ENCODE results near the gene ATF7. TPM values are rescaled to one million over a fixed set of nuclear protein-coding genes. Genes with fewer than 3 reads are reported as not detected.
"Not testable (repeated sequence)": the region's sequence is repeated elsewhere in the genome, so short reads cannot be mapped to it uniquely, and the experiment has no call there.

The ATF7 gene
- total RNA-seq, 1 donor from 2014 or later = 26.6 TPM

- Histone ChIP-seq H3K4me3 (ENCODE audit: low read length in 3 of 3) (no peak overlapping the region), H3K27me3 (ENCODE audit: control insufficient read depth in 3 of 3, insufficient read depth in 3 of 3, low read length in 3 of 3) (no peaks in the 10 kb centered on the region), H3K9me3 (ENCODE audit: control insufficient read depth in 3 of 3, low read length in 3 of 3) (no peaks in the 10 kb centered on the region), H3K36me3 (ENCODE audit: control insufficient read depth in 3 of 3, insufficient read depth in 3 of 3, low read length in 3 of 3) (no peaks in the 10 kb centered on the region), H3K9ac (ENCODE audit: low read depth in 1 of 3, low read length in 3 of 3) (no peak overlapping the region), H3K4me1 (ENCODE audit: control insufficient read depth in 3 of 3, insufficient read depth in 3 of 3, low read length in 3 of 3) (no peaks in the 10 kb centered on the region), H3K27ac (ENCODE audit: low read depth, low read length) (no peak overlapping the region)
Observed at GRCh38 chr12:53636641-53637040, 10.5 kb upstream of the ATF7 start.

DNA sequence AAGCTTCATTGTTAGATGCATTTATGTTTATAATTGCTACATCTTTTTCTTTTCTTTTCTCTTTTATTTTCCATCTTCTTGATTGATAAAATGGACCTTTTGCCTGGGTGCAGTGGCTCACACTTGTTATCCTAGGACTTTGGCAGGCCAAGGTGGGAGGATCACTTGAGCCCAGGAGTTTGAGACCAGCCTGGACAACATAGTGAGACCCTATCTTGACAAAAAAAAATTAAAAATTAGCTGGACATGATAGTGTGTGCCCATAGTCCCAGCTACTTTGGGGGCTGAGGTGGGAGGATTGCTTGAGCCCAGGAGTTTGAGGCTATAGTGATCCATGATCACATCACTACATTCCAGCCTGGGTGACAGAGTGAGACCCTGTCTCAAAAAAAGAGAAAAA is 9.5 kb upstream of the ATF7 start:
- not testable (repeated sequence) for H3K27me3 ChIP-seq (ENCODE audit: control insufficient read depth in 3 of 3, insufficient read depth in 3 of 3, low read length in 3 of 3); H3K4me1 ChIP-seq (ENCODE audit: control insufficient read depth in 3 of 3, insufficient read depth in 3 of 3, low read length in 3 of 3); H3K36me3 ChIP-seq (ENCODE audit: control insufficient read depth in 3 of 3, insufficient read depth in 3 of 3, low read length in 3 of 3); H3K27ac ChIP-seq (ENCODE audit: low read depth, low read length); H3K9ac ChIP-seq (ENCODE audit: low read depth in 1 of 3, low read length in 3 of 3); H3K4me3 ChIP-seq (ENCODE audit: low read length in 3 of 3); H3K9me3 ChIP-seq (ENCODE audit: control insufficient read depth in 3 of 3, low read length in 3 of 3)

DNA sequence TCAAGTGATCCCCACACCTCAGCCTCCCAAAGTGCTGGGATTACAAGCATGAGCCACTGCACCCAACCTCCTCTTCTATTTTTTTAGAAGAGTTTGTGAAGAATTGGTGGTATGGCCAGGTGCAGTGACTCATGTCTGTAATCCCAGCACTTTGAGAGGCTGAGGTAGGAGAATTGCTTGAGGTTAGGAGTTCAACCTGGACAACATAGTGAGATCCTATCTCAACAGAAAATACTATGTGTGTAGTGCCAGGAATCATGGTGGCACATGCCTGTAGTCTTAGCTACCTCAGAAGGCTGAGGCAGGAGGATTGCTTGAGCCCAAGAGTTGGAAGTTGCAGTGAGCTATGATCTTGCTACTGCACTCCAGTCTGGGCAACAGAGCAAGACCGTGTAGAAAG is 5.5 kb upstream of the ATF7 start:
- no peaks in the 10 kb centered on the region for H3K36me3 ChIP-seq (ENCODE audit: control insufficient read depth in 3 of 3, insufficient read depth in 3 of 3, low read length in 3 of 3)
- peaks cover 0 to 3% (median 2%) of the 10 kb centered on the region in 3 donors for H3K4me1 ChIP-seq (ENCODE audit: control insufficient read depth in 3 of 3, insufficient read depth in 3 of 3, low read length in 3 of 3)
- H3K9me3 ChIP-seq (ENCODE audit: control insufficient read depth in 3 of 3, low read length in 3 of 3) = no peaks in the 10 kb centered on the region
- no peaks in the 10 kb centered on the region for H3K27me3 ChIP-seq (ENCODE audit: control insufficient read depth in 3 of 3, insufficient read depth in 3 of 3, low read length in 3 of 3)
- H3K4me3 ChIP-seq (ENCODE audit: low read length in 3 of 3) = no peak overlapping the region
- no peak overlapping the region for H3K9ac ChIP-seq (ENCODE audit: low read depth in 1 of 3, low read length in 3 of 3)
- no peak overlapping the region for H3K27ac ChIP-seq (ENCODE audit: low read depth, low read length)

DNA sequence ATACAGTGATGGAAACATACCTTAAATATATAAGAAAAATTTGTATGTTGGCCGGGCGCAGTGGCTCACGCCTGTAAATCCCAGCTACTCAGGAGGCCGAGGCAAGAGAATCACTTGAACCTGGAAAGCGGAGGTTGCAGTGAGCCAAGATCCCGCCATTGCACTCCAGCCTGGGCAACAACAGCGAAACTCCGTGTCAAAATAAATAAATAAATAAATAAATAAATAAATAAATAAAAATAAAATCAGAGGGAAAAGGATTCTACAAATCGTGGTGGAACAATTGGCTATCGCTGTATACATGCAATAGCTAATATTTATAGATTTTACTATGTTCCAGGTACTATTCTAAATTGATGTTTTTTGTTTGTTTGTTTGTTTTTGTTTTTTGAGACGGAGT is 1.7 kb upstream of the ATF7 start:
- no peak overlapping the region for H3K4me3 ChIP-seq (ENCODE audit: low read length in 3 of 3)

DNA sequence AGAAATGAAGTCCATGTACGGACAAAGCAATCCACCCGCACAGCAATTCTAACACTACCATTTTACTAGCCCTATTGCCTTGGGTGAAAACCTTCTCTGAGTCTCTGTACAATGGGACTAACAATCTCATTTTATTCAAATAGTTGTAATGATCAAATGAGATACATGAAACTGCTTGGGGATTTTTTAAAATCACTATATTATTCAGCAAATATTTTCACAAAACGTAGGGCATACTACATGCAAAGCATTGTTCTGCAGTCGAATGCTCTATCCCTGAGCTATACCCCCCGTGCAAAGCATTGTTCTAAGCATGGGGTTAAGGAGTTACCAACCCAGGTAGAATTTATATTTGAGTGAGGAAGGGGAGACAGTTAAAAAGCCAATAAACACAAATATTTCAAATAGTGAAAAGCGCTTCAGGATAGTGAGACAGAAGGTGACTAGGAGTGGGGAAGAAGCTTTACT is 554 bp upstream of the ATF7 start:
- Histone ChIP-seq H3K27ac (ENCODE audit: low read depth, low read length) (peak overlapping the region; percentile 97), H3K36me3 (ENCODE audit: control insufficient read depth in 3 of 3, insufficient read depth in 3 of 3, low read length in 3 of 3) (no peaks in the 10 kb centered on the region), H3K4me3 (ENCODE audit: low read length in 3 of 3) (peak overlapping the region; percentile 92 to 96 (median 96)), H3K9ac (ENCODE audit: low read depth in 1 of 3, low read length in 3 of 3) (peak overlapping the region; percentile 59 to 97 (median 96)), H3K9me3 (ENCODE audit: control insufficient read depth in 3 of 3, low read length in 3 of 3) (no peaks in the 10 kb centered on the region), H3K27me3 (ENCODE audit: control insufficient read depth in 3 of 3, insufficient read depth in 3 of 3, low read length in 3 of 3) (no peaks in the 10 kb centered on the region), H3K4me1 (ENCODE audit: control insufficient read depth in 3 of 3, insufficient read depth in 3 of 3, low read length in 3 of 3) (peaks cover 12 to 30% (median 14%) of the 10 kb centered on the region in 3 donors)

More for the DNA sequence above, 1.7 kb upstream of the ATF7 start:
- Histone ChIP-seq H3K9me3 (ENCODE audit: control insufficient read depth in 3 of 3, low read length in 3 of 3) (no peaks in the 10 kb centered on the region), H3K27ac (ENCODE audit: low read depth, low read length) (no peak overlapping the region), H3K4me1 (ENCODE audit: control insufficient read depth in 3 of 3, insufficient read depth in 3 of 3, low read length in 3 of 3) (peaks cover 12 to 25% (median 14%) of the 10 kb centered on the region in 3 donors), H3K27me3 (ENCODE audit: control insufficient read depth in 3 of 3, insufficient read depth in 3 of 3, low read length in 3 of 3) (no peaks in the 10 kb centered on the region), H3K36me3 (ENCODE audit: control insufficient read depth in 3 of 3, insufficient read depth in 3 of 3, low read length in 3 of 3) (no peaks in the 10 kb centered on the region), H3K9ac (ENCODE audit: low read depth in 1 of 3, low read length in 3 of 3) (no peak overlapping the region)

- peak overlapping the region; percentile 97 for H3K27ac ChIP-seq (ENCODE audit: low read depth, low read length)
- H3K9ac ChIP-seq (ENCODE audit: low read depth in 1 of 3, low read length in 3 of 3) = peak overlapping the region; percentile 96 to 99 (median 97)
- peak overlapping the region; percentile 92 to 96 (median 96) for H3K4me3 ChIP-seq (ENCODE audit: low read length in 3 of 3)
- H3K9me3 ChIP-seq (ENCODE audit: control insufficient read depth in 3 of 3, low read length in 3 of 3) = no peaks in the 10 kb centered on the region
- H3K36me3 ChIP-seq (ENCODE audit: control insufficient read depth in 3 of 3, insufficient read depth in 3 of 3, low read length in 3 of 3) = no peaks in the 10 kb centered on the region
- peaks cover 12 to 30% (median 14%) of the 10 kb centered on the region in 3 donors for H3K4me1 ChIP-seq (ENCODE audit: control insufficient read depth in 3 of 3, insufficient read depth in 3 of 3, low read length in 3 of 3)
- no peaks in the 10 kb centered on the region for H3K27me3 ChIP-seq (ENCODE audit: control insufficient read depth in 3 of 3, insufficient read depth in 3 of 3, low read length in 3 of 3)
Observed at GRCh38 chr12:53625373-53625945, 723 bp downstream of the ATF7 start.

- H3K27ac ChIP-seq (ENCODE audit: low read depth, low read length) = peak overlapping the region; percentile 97
- peak overlapping the region; percentile 96 to 99 (median 97) for H3K9ac ChIP-seq (ENCODE audit: low read depth in 1 of 3, low read length in 3 of 3)
- H3K27me3 ChIP-seq (ENCODE audit: control insufficient read depth in 3 of 3, insufficient read depth in 3 of 3, low read length in 3 of 3) = no peaks in the 10 kb centered on the region
- H3K4me3 ChIP-seq (ENCODE audit: low read length in 3 of 3) = peak overlapping the region; percentile 92 to 96 (median 96)
- no peaks in the 10 kb centered on the region for H3K36me3 ChIP-seq (ENCODE audit: control insufficient read depth in 3 of 3, insufficient read depth in 3 of 3, low read length in 3 of 3)
- H3K9me3 ChIP-seq (ENCODE audit: control insufficient read depth in 3 of 3, low read length in 3 of 3) = no peaks in the 10 kb centered on the region
- H3K4me1 ChIP-seq (ENCODE audit: control insufficient read depth in 3 of 3, insufficient read depth in 3 of 3, low read length in 3 of 3) = peaks cover 12 to 30% (median 14%) of the 10 kb centered on the region in 3 donors
Observed at GRCh38 chr12:53624956-53625355, 1.2 kb downstream of the ATF7 start.

- peak overlapping the region; percentile 96 to 99 (median 97) for H3K9ac ChIP-seq (ENCODE audit: low read depth in 1 of 3, low read length in 3 of 3)
- H3K36me3 ChIP-seq (ENCODE audit: control insufficient read depth in 3 of 3, insufficient read depth in 3 of 3, low read length in 3 of 3) = no peaks in the 10 kb centered on the region
- H3K27ac ChIP-seq (ENCODE audit: low read depth, low read length) = peak overlapping the region; percentile 97
- no peaks in the 10 kb centered on the region for H3K27me3 ChIP-seq (ENCODE audit: control insufficient read depth in 3 of 3, insufficient read depth in 3 of 3, low read length in 3 of 3)
- peaks cover 12 to 30% (median 14%) of the 10 kb centered on the region in 3 donors for H3K4me1 ChIP-seq (ENCODE audit: control insufficient read depth in 3 of 3, insufficient read depth in 3 of 3, low read length in 3 of 3)
- peak overlapping the region; percentile 92 to 96 (median 96) for H3K4me3 ChIP-seq (ENCODE audit: low read length in 3 of 3)
- no peaks in the 10 kb centered on the region for H3K9me3 ChIP-seq (ENCODE audit: control insufficient read depth in 3 of 3, low read length in 3 of 3)
Observed at GRCh38 chr12:53624458-53624857, 1.7 kb downstream of the ATF7 start.

DNA sequence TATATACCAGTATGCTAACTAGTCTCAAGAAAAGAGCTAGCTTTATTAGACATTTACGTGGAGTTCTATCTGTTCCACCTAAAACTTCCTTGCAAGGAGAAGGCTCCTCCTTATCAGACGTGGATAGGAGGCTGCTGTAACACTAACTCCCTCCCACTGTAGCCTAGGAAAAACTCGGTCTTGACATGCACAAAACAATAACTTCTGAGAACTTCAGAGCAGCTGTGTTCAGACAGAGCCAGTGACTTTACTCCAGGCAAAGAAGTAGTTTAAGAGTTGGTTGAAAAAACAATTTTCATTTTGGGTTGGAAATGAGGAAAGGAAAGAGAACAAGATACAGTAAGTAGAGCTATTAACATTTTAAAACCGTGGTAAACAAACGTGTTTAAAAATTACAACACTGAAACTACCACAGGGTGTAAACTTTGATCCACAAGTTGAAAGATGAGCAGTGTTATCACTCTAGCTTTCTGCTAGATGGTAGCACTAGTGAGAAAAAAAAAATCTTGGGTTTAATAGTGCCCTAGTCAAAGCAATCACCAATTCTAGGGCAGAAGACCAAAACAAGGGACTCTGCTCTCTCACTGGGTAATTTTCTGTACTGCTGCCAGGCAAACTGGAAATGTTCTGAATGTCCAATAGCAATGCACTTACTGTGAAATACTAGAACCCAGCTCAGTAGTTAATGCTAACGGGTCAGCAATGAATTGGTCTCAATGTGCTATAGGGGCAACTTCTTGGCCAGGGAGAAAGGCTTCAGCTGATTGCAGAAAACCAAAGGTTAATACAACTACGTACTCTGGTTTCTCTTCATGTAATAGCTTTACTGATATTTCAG is 2.4 kb downstream of the ATF7 start:
- peak overlapping the region; percentile 97 for H3K27ac ChIP-seq (ENCODE audit: low read depth, low read length)
- peak overlapping the region; percentile 92 to 96 (median 96) for H3K4me3 ChIP-seq (ENCODE audit: low read length in 3 of 3)
- H3K4me1 ChIP-seq (ENCODE audit: control insufficient read depth in 3 of 3, insufficient read depth in 3 of 3, low read length in 3 of 3) = peaks cover 12 to 30% (median 15%) of the 10 kb centered on the region in 3 donors
- no peaks in the 10 kb centered on the region for H3K27me3 ChIP-seq (ENCODE audit: control insufficient read depth in 3 of 3, insufficient read depth in 3 of 3, low read length in 3 of 3)
- no peaks in the 10 kb centered on the region for H3K36me3 ChIP-seq (ENCODE audit: control insufficient read depth in 3 of 3, insufficient read depth in 3 of 3, low read length in 3 of 3)
- H3K9me3 ChIP-seq (ENCODE audit: control insufficient read depth in 3 of 3, low read length in 3 of 3) = no peaks in the 10 kb centered on the region
- peak overlapping the region; percentile 68 to 99 (median 96) for H3K9ac ChIP-seq (ENCODE audit: low read depth in 1 of 3, low read length in 3 of 3)

- Histone ChIP-seq H3K4me3 (ENCODE audit: low read length in 3 of 3) (no peak overlapping the region), H3K36me3 (ENCODE audit: control insufficient read depth in 3 of 3, insufficient read depth in 3 of 3, low read length in 3 of 3) (no peaks in the 10 kb centered on the region), H3K27ac (ENCODE audit: low read depth, low read length) (peak overlapping the region; percentile 97), H3K4me1 (ENCODE audit: control insufficient read depth in 3 of 3, insufficient read depth in 3 of 3, low read length in 3 of 3) (peaks cover 16 to 34% (median 20%) of the 10 kb centered on the region in 3 donors), H3K9me3 (ENCODE audit: control insufficient read depth in 3 of 3, low read length in 3 of 3) (no peaks in the 10 kb centered on the region), H3K27me3 (ENCODE audit: control insufficient read depth in 3 of 3, insufficient read depth in 3 of 3, low read length in 3 of 3) (no peaks in the 10 kb centered on the region), H3K9ac (ENCODE audit: low read depth in 1 of 3, low read length in 3 of 3) (no peak overlapping the region)
Observed at GRCh38 chr12:53622724-53623123, 3.5 kb downstream of the ATF7 start.

Measured in skeletal muscle tissue (tissue), 4 donors.